H1 (cell line): ENCODE measurements around the gene CHRM4. TPM values are rescaled to one million over a fixed set of nuclear protein-coding genes. Genes with fewer than 3 reads are reported as not detected.

Source experiments
- CTCF ChIA-PET: fragments of 300-600 bp; sonication (Branson Sonifier 250); formaldehyde crosslinking; loops from one replicate; lab custom pipeline; 2021; ENCODE audit not compliant: partially characterized antibody; lab: Charles Lee
- POLR2A ChIA-PET: fragments of 300-600 bp; sonication (Branson Sonifier 250); formaldehyde crosslinking; loops from one replicate; lab custom pipeline; 2021; ENCODE audit warnings: inconsistent platforms; ENCODE audit not compliant: partially characterized antibody; lab: Charles Lee
- DNase-seq, 2 experiments: peaks; one replicate each; pipeline versions ENCODE4 v3.0.0 to v3.0.0-alpha.2; 2010 to 2022; ENCODE audit warnings: low spot score in 2 of 2, low read depth in 1 of 2, mixed read lengths in 1 of 2
- FAIRE-seq: peaks from 2 replicates; lab custom pipeline; 2011; peaks lifted over from hg19 to GRCh38; lab: Jason Lieb, UNC
- H2AFZ ChIP-seq: 2 replicates; pipeline ENCODE4 v1.8.1; 2012; ENCODE audit warnings: low read length, inconsistent platforms
- H2AK5ac ChIP-seq: 2 replicates; pipeline ENCODE4 v1.6.1; 2013; ENCODE audit warnings: low read depth, low read length
- H2BK120ac ChIP-seq: replicated peaks from 2 replicates; pipeline ENCODE3; 2013; ENCODE audit warnings: low read depth, low read length, inconsistent platforms
- H2BK12ac ChIP-seq: 2 replicates; pipeline ENCODE4 v1.6.1; 2013; ENCODE audit warnings: low read depth, low read length
- H2BK15ac ChIP-seq: 2 replicates; pipeline ENCODE4 v1.6.1; 2013; ENCODE audit warnings: low read length
- H2BK20ac ChIP-seq: 2 replicates; pipeline ENCODE4 v1.6.1; 2013; ENCODE audit warnings: low read length
- H2BK5ac ChIP-seq: 2 replicates; pipeline ENCODE4 v1.6.1; 2013; ENCODE audit warnings: low read depth, low read length
- H3K14ac ChIP-seq: 2 replicates; pipeline ENCODE4 v1.6.1; 2013; ENCODE audit warnings: inconsistent platforms; ENCODE audit not compliant: insufficient read length
- H3K18ac ChIP-seq: 2 replicates; pipeline ENCODE4 v1.6.1; 2013; ENCODE audit warnings: low read length; ENCODE audit errors: extremely low read depth
- H3K23ac ChIP-seq: 2 replicates; pipeline ENCODE4 v1.6.1; 2013; ENCODE audit warnings: inconsistent platforms; ENCODE audit not compliant: insufficient read length
- H3K23me2 ChIP-seq: 2 replicates; pipeline ENCODE4 v1.6.1; 2013; ENCODE audit warnings: low read depth, low read length
- H3K27ac ChIP-seq: 2 replicates; pipeline ENCODE4 v1.6.1; 2011; ENCODE audit warnings: low read depth, low read length, inconsistent platforms
- H3K27me3 ChIP-seq, 4 experiments: replicated peaks in 1 of 4; 1 replicate in 1 of 4; 2 replicates in 3 of 4; pipeline versions ENCODE4 v1.6.1 to v1.8.1; 2011 to 2013; ENCODE audit warnings: low read length in 3 of 4, mild to moderate bottlenecking in 3 of 4, inconsistent platforms in 2 of 4, mixed read lengths in 2 of 4, moderate library complexity in 1 of 4; ENCODE audit not compliant: control insufficient read depth in 3 of 4, insufficient read depth in 3 of 4; ENCODE audit errors: extremely low read depth in 1 of 4
- H3K36me3 ChIP-seq, 4 experiments: 2 replicates each; pipeline versions ENCODE4 v1.6.1 to v1.8.1; 2011 to 2013; ENCODE audit warnings: mild to moderate bottlenecking in 4 of 4, low read length in 3 of 4, moderate library complexity in 2 of 4, control low read depth in 1 of 4, inconsistent platforms in 1 of 4; ENCODE audit not compliant: insufficient read depth in 4 of 4, control insufficient read depth in 2 of 4
- H3K4ac ChIP-seq: replicated peaks from 2 replicates; pipeline ENCODE3; 2013; ENCODE audit warnings: low read length, low read depth, mixed read lengths, inconsistent platforms; ENCODE audit not compliant: insufficient read length
- H3K4me1 ChIP-seq, 4 experiments: replicated peaks in 1 of 4; 1 replicate in 1 of 4; 2 replicates in 3 of 4; pipeline versions ENCODE4 v1.6.1 to v1.8.1; 2011 to 2013; ENCODE audit warnings: low read length in 3 of 4, inconsistent platforms in 2 of 4, mixed read lengths in 1 of 4; ENCODE audit not compliant: insufficient read depth in 4 of 4, control insufficient read depth in 3 of 4
- H3K4me2 ChIP-seq, 2 experiments: 2 replicates each; pipeline versions ENCODE4 v1.6.1 to v1.8.1; 2011 to 2013; ENCODE audit warnings: low read depth in 2 of 2, low read length in 2 of 2, control low read depth in 1 of 2, inconsistent platforms in 1 of 2, mild to moderate bottlenecking in 1 of 2; ENCODE audit not compliant: insufficient read depth in 1 of 2
- H3K4me3 ChIP-seq, 4 experiments: fragments of 200-600, 300-600 bp in 1 of 4; sonication (generic), shearing (Covaris generic), sonication (Bioruptor Twin) in 1 of 4; 2 replicates each; pipeline versions ENCODE4 v1.5.1 to v1.8.1; 2011 to 2016; ENCODE audit warnings: low read length in 4 of 4, low read depth in 3 of 4, control low read depth in 2 of 4, inconsistent platforms in 2 of 4, mild to moderate bottlenecking in 2 of 4, mixed read lengths in 1 of 4, moderate library complexity in 1 of 4; ENCODE audit not compliant: insufficient read depth in 2 of 4; ENCODE audit errors: extremely low read depth in 1 of 4
- H3K56ac ChIP-seq: replicated peaks from 2 replicates; pipeline ENCODE3; 2013; ENCODE audit warnings: low read depth, mild to moderate bottlenecking, mixed read lengths, low read length, inconsistent platforms; ENCODE audit not compliant: insufficient read length
- H3K79me1 ChIP-seq: 2 replicates; pipeline ENCODE4 v1.6.1; 2013; ENCODE audit warnings: low read depth, low read length, control low read depth
- H3K79me2 ChIP-seq, 2 experiments: 2 replicates each; pipeline versions ENCODE4 v1.6.1 to v1.8.1; 2012 to 2013; ENCODE audit warnings: low read length in 2 of 2, mild to moderate bottlenecking in 2 of 2, inconsistent platforms in 1 of 2; ENCODE audit not compliant: insufficient read depth in 2 of 2, control insufficient read depth in 1 of 2
- H3K9ac ChIP-seq, 4 experiments: replicated peaks in 1 of 4; 1 replicate in 1 of 4; 2 replicates in 3 of 4; pipeline versions ENCODE4 v1.6.1 to v1.8.1; 2011 to 2013; ENCODE audit warnings: low read depth in 3 of 4, low read length in 3 of 4, control low read depth in 2 of 4, mild to moderate bottlenecking in 2 of 4, moderate library complexity in 2 of 4, inconsistent platforms in 1 of 4; ENCODE audit errors: extremely low read depth in 1 of 4
- H3K9me3 ChIP-seq, 2 experiments: 2 replicates each; pipeline versions ENCODE4 v1.6.1 to v1.8.1; 2012 to 2013; ENCODE audit warnings: mild to moderate bottlenecking in 2 of 2, moderate library complexity in 2 of 2, control low read depth in 1 of 2, inconsistent platforms in 1 of 2, low read depth in 1 of 2, low read length in 1 of 2, mixed read lengths in 1 of 2; ENCODE audit not compliant: insufficient read depth in 2 of 2
- H4K20me1 ChIP-seq, 2 experiments: replicated peaks in 1 of 2; 2 replicates each; pipeline versions ENCODE3 to v1.8.1; 2011 to 2013; ENCODE audit warnings: inconsistent platforms in 2 of 2, low read length in 2 of 2, mild to moderate bottlenecking in 1 of 2; ENCODE audit not compliant: insufficient read depth in 2 of 2, control insufficient read depth in 1 of 2
- H4K5ac ChIP-seq: 2 replicates; pipeline ENCODE4 v1.6.1; 2013; ENCODE audit warnings: low read length, low read depth, mixed read lengths, inconsistent platforms; ENCODE audit not compliant: insufficient read length
- H4K8ac ChIP-seq: 2 replicates; pipeline ENCODE4 v1.8.0; 2013; ENCODE audit warnings: mild to moderate bottlenecking, moderate library complexity, low read length, inconsistent platforms; ENCODE audit not compliant: insufficient read depth; ENCODE audit errors: extremely low read depth
- H4K91ac ChIP-seq: replicated peaks from 2 replicates; pipeline ENCODE3; 2013; ENCODE audit warnings: low read length, mixed read lengths, inconsistent platforms; ENCODE audit not compliant: insufficient read length
- BACH1 ChIP-seq: IDR thresholded peaks from 2 replicates; pipeline ENCODE4 v1.6.1; 2012; ENCODE audit warnings: low read length, improper control_type of control experiment
- CHD2 ChIP-seq: IDR thresholded peaks from 2 replicates; pipeline ENCODE4 v1.6.1; 2012; ENCODE audit warnings: low read length, improper control_type of control experiment
- EGR1 ChIP-seq: IDR thresholded peaks from 2 replicates; pipeline ENCODE4 v1.6.1; 2011; ENCODE audit warnings: low read depth, low read length, borderline replicate concordance
- EZH2 ChIP-seq: fragments of 200-600 bp; sonication (generic); IDR thresholded peaks from 2 replicates; pipeline ENCODE4 v1.7.1; 2012; ENCODE audit warnings: low read depth, mild to moderate bottlenecking, moderate library complexity, low read length, inconsistent platforms; ENCODE audit not compliant: severe bottlenecking
- GABPA ChIP-seq: IDR thresholded peaks from 2 replicates; pipeline ENCODE4 v1.6.1; 2011; ENCODE audit warnings: mild to moderate bottlenecking, low read length, moderate library complexity, borderline replicate concordance; ENCODE audit not compliant: insufficient read depth
- HDAC6 ChIP-seq: IDR thresholded peaks from one replicate; pipeline ENCODE4 v1.7.1; 2012; ENCODE audit warnings: low read depth, mild to moderate bottlenecking, inconsistent platforms, low read length, moderate library complexity
- KDM5A ChIP-seq: fragments of 200-600 bp; IDR thresholded peaks from 2 replicates; pipeline ENCODE4 v1.7.1; 2012; ENCODE audit warnings: mild to moderate bottlenecking, low read length, inconsistent platforms, mixed read lengths
- MAX ChIP-seq: IDR thresholded peaks from 2 replicates; pipeline ENCODE4 v1.6.1; 2012; ENCODE audit warnings: inconsistent platforms
- POLR2A ChIP-seq, 2 experiments: IDR thresholded peaks; 1 replicate in 1 of 2; 2 replicates in 1 of 2; pipeline ENCODE4 v1.6.1; 2011; ENCODE audit warnings: low read depth in 2 of 2, low read length in 2 of 2, mild to moderate bottlenecking in 2 of 2; ENCODE audit errors: control extremely low read depth in 1 of 2
- RAD21 ChIP-seq, 2 experiments: IDR thresholded peaks in 1 of 2; conservative IDR thresholded peaks in 1 of 2; 2 replicates each; pipeline ENCODE4 v1.6.1; 2011; ENCODE audit warnings: low read depth in 2 of 2, low read length in 2 of 2, improper control_type of control experiment in 1 of 2, inconsistent platforms in 1 of 2, mild to moderate bottlenecking in 1 of 2, moderate library complexity in 1 of 2
- RNF2 ChIP-seq: fragments of 200-900, 300-1000 bp; sonication (generic); IDR thresholded peaks from 2 replicates; pipeline ENCODE4 v1.7.1; 2016; ENCODE audit warnings: borderline replicate concordance, low read depth, mild to moderate bottlenecking, antibody characterized with exemption, low read length; ENCODE audit not compliant: poor library complexity, severe bottlenecking; ENCODE audit errors: missing control alignments
- TBP ChIP-seq: IDR thresholded peaks from 2 replicates; pipeline ENCODE4 v1.6.1; 2011; ENCODE audit warnings: low read depth, low read length, improper control_type of control experiment
- USF2 ChIP-seq: IDR thresholded peaks from 2 replicates; pipeline ENCODE4 v1.6.1; 2011; ENCODE audit warnings: low read length, improper control_type of control experiment
- polyA plus RNA-seq, 7 experiments: library from polyadenylated mRNA; depleted of rRNA in 3 of 7; stranded (reverse) in 5 of 7; unstranded in 2 of 7; fragments of >200 nt in 5 of 7; fragments of 200-250 nt in 2 of 7; gene quantifications; 1 replicate in 5 of 7; 2 replicates in 1 of 7; 4 replicates in 1 of 7; pipeline versions ENCODE4 v1.2.1 to v1.2.3, GENCODE V29; 2011 to 2013; ENCODE audit warnings: missing spikeins in 2 of 7, mixed read lengths in 2 of 7
- total RNA-seq: library from RNA; stranded (reverse); fragmentation: NEBNext Ultra II Directional; extraction: Animal tissue kit (Norgen Biotek cat#: 25700); gene quantifications from 2 replicates; pipeline ENCODE4 v1.2.1, GENCODE V29; 2021

CHRM4 gene
- total and polyA plus RNA-seq, 2 of the 8 experiments (the other 6 are each of a cell fraction or from before 2014, with no cell fraction given), result 1.1 to 1.3 TPM

GRCh38 chr11:46431211-46431610 lies 39.6 kb upstream of the CHRM4 start:
- H4K5ac ChIP-seq, result no peak overlapping the region
- no peak overlapping the region for H2BK15ac ChIP-seq
- H4K8ac ChIP-seq, result no peak overlapping the region
- no peak overlapping the region for H2BK12ac ChIP-seq
- H3K27me3 ChIP-seq, result no peaks in the 10 kb centered on the region
- H3K9me3 ChIP-seq, result no peaks in the 10 kb centered on the region
- peaks cover 7 to 13% (median 7%) of the 10 kb centered on the region in 4 experiments for H3K4me1 ChIP-seq
- no peak overlapping the region for H3K9ac ChIP-seq
- no peak overlapping the region for H3K27ac ChIP-seq
- H3K79me2 ChIP-seq, result no peaks in the 10 kb centered on the region
- FAIRE-seq (no peak), DNase-seq (no peak)
- H2AK5ac ChIP-seq, result no peak overlapping the region
- no peak overlapping the region for H2BK20ac ChIP-seq
- H2AFZ ChIP-seq, result no peak overlapping the region
- H2BK120ac ChIP-seq, result no peak overlapping the region
- H3K18ac ChIP-seq, result no peak overlapping the region
- H3K56ac ChIP-seq, result no peak overlapping the region
- no peak overlapping the region for H3K4me2 ChIP-seq
- H4K20me1 ChIP-seq, result peaks cover 3 to 4% of the 10 kb centered on the region in 2 experiments
- H3K79me1 ChIP-seq, result no peaks in the 10 kb centered on the region; the same call in 1 of the 2 replicates
- no peak overlapping the region for H3K23ac ChIP-seq
- H3K14ac ChIP-seq, result no peak overlapping the region
- peaks cover 0 to 21% (median 6%) of the 10 kb centered on the region in 4 experiments; a peak in 4 of 8 replicates for H3K36me3 ChIP-seq
- H3K4ac ChIP-seq, result no peak overlapping the region
- no peak overlapping the region for H2BK5ac ChIP-seq
- ChIA-PET POLR2A (no interaction called here), CTCF (interaction anchor here (0.6 to 2.7 kb wide), 8 partner anchors 10 to 114 kb away, joined by 3 to 9 read pairs (median 4); no protein-coding TSS in a partner anchor)
- no peak overlapping the region for H3K4me3 ChIP-seq
- H3K23me2 ChIP-seq, result no peaks in the 10 kb centered on the region
- H4K91ac ChIP-seq, result no peak overlapping the region
- no peak for TF ChIP-seq BACH1
- no peak for TF ChIP-seq GABPA
- TF ChIP-seq RNF2, result no peak
- TF ChIP-seq HDAC6, result no peak
- TF ChIP-seq POLR2A (IDR thresholded peaks at IDR 0.05; ENCODE audit: control extremely low read depth in 1 of 2, low read depth in 2 of 2, low read length in 2 of 2), result no peak
- no peak for TF ChIP-seq EGR1
- TF ChIP-seq RAD21 (IDR thresholded peaks at IDR 0.05 in 1 of 2, conservative IDR thresholded peaks at IDR 0.05 in 1 of 2; ENCODE audit: low read depth in 2 of 2, low read length in 2 of 2), result no peak
- no peak for TF ChIP-seq EZH2
- no peak for TF ChIP-seq KDM5A
- no peak for TF ChIP-seq MAX
- TF ChIP-seq USF2, result no peak
- no peak for TF ChIP-seq TBP
- TF ChIP-seq CHD2, result no peak
